K562 (cell line): Measurements from ENCODE around the gene VPS37B. TPM values are rescaled to one million over a fixed set of nuclear protein-coding genes. Genes with fewer than 3 reads are reported as not detected.

ENCODE experiments used
- ATAC-seq: fragments of 200-7000 bp; cut with Tn5 transposase; 3 replicates; pipeline ENCODE4 v1.9.1; 2020; ENCODE audit warnings: moderate library complexity
- BruUV-seq: library from RNA; stranded (reverse); fragments of 400-500 nt; replicated peaks from 2 replicates; lab custom pipeline; 2021; lab: Mats Ljungman, UMichigan
- CTCF ChIA-PET: fragments of 300-600 bp; formaldehyde crosslinking; extraction: SDS; loops from one replicate; lab custom pipeline; 2021; ENCODE audit warnings: low intra/inter-chr PET ratio; lab: Yijun Ruan, JAX
- POLR2A ChIA-PET: fragments of 300-600, 350-650 bp; sonication (Branson Sonifier 250); formaldehyde crosslinking; extraction: SDS; loops from one replicate; lab custom pipeline; 2021; ENCODE audit warnings: antibody characterized with exemption, inconsistent platforms; lab: Yijun Ruan, JAX
- DNase-seq, 4 experiments: peaks; one replicate each; pipeline versions ENCODE4 v3.0.0 to v3.0.0-alpha.2; 2011 to 2018; ENCODE audit warnings: low spot score in 3 of 4, mixed read lengths in 3 of 4; ENCODE audit errors: extremely low read depth in 1 of 4
- FAIRE-seq: peaks from 2 replicates; lab custom pipeline; 2011; peaks lifted over from hg19 to GRCh38; lab: Jason Lieb, UNC
- H2AFZ ChIP-seq: 2 replicates; pipeline ENCODE4 v1.6.0; 2011; ENCODE audit warnings: low read depth, low read length, control low read depth, inconsistent platforms
- H3K27ac ChIP-seq: fragments of 200-600 bp; 3 replicates; pipeline ENCODE4 v1.8.0; 2011; ENCODE audit warnings: low read depth, mild to moderate bottlenecking, control low read depth, inconsistent platforms, low read length, moderate library complexity, mixed read lengths; ENCODE audit errors: extremely low read depth
- H3K27me3 ChIP-seq, 2 experiments: fragments of 300-600 bp in 1 of 2; 2 replicates in 1 of 2; 3 replicates in 1 of 2; pipeline versions ENCODE4 v1.6.0 to v1.8.0; 2011; ENCODE audit warnings: inconsistent platforms in 2 of 2, low read length in 2 of 2, mild to moderate bottlenecking in 1 of 2, mixed read lengths in 1 of 2, moderate library complexity in 1 of 2; ENCODE audit not compliant: control insufficient read depth in 2 of 2, insufficient read depth in 2 of 2
- H3K36me3 ChIP-seq: fragments of 300-600 bp; 3 replicates; pipeline ENCODE4 v1.8.0; 2011; ENCODE audit warnings: mild to moderate bottlenecking, low read length, inconsistent platforms; ENCODE audit not compliant: control insufficient read depth, insufficient read depth
- H3K4me1 ChIP-seq, 2 experiments: fragments of 200-600 bp in 1 of 2; replicated peaks in 1 of 2; 2 replicates in 1 of 2; 3 replicates in 1 of 2; pipeline versions ENCODE4 v1.5.1 to v1.8.0; 2011; ENCODE audit warnings: inconsistent platforms in 2 of 2, low read length in 2 of 2, mild to moderate bottlenecking in 1 of 2, mixed read lengths in 1 of 2, moderate library complexity in 1 of 2; ENCODE audit not compliant: control insufficient read depth in 2 of 2, insufficient read depth in 2 of 2
- H3K4me2 ChIP-seq: 2 replicates; pipeline ENCODE4 v1.6.1; 2011; ENCODE audit warnings: low read length, control low read depth, inconsistent platforms, mixed read lengths; ENCODE audit not compliant: insufficient read depth
- H3K4me3 ChIP-seq: fragments of 200-600 bp; sonication (generic), shearing (Covaris generic); 2 replicates; pipeline ENCODE4 v1.5.1; 2016; ENCODE audit warnings: control low read depth, inconsistent platforms
- H3K79me2 ChIP-seq: fragments of 200-600 bp; 3 replicates; pipeline ENCODE4 v1.8.0; 2011; ENCODE audit warnings: low read length, inconsistent platforms; ENCODE audit not compliant: control insufficient read depth, insufficient read depth
- H3K9ac ChIP-seq, 2 experiments: 2 replicates each; pipeline versions ENCODE4 v1.6.0 to v1.6.1; 2011; ENCODE audit warnings: low read depth in 2 of 2, low read length in 2 of 2, control low read depth in 1 of 2, inconsistent platforms in 1 of 2, mild to moderate bottlenecking in 1 of 2, mixed read lengths in 1 of 2; ENCODE audit not compliant: insufficient read depth in 1 of 2
- H3K9me1 ChIP-seq: one replicate; pipeline ENCODE4 v1.6.0; 2011; ENCODE audit warnings: inconsistent platforms, mild to moderate bottlenecking, low read length, moderate library complexity; ENCODE audit not compliant: control insufficient read depth, insufficient read depth
- H3K9me3 ChIP-seq: replicated peaks from 2 replicates; pipeline ENCODE4 v1.5.1; 2011; ENCODE audit warnings: low read depth, low read length, inconsistent platforms; ENCODE audit not compliant: control insufficient read depth, insufficient read depth
- H4K20me1 ChIP-seq: replicated peaks from 2 replicates; pipeline ENCODE4 v1.6.1; 2011; ENCODE audit warnings: low read length, inconsistent platforms, mixed read lengths; ENCODE audit not compliant: control insufficient read depth, insufficient read depth
- CAMTA2 ChIP-seq: fragments of 250-450 bp; sonication (Bioruptor Pico); conservative IDR thresholded peaks from 2 replicates; pipeline ENCODE4 v1.5.1; 2022
- DACH1 ChIP-seq: fragments of 450-650 bp; IDR thresholded peaks from 2 replicates; pipeline ENCODE4 v1.6.1; 2018; ENCODE audit not compliant: partially characterized antibody
- E2F4 ChIP-seq: sonication (generic); formaldehyde crosslinking; IDR thresholded peaks from 2 replicates; pipeline ENCODE4 v1.8.0; 2022; ENCODE audit warnings: mild to moderate bottlenecking, low read depth, missing genetic modification reagents
- ESRRA ChIP-seq: fragments of 450-650 bp; IDR thresholded peaks from 2 replicates; pipeline ENCODE4 v1.6.1; 2014; ENCODE audit warnings: low read depth, mild to moderate bottlenecking, moderate library complexity, borderline replicate concordance
- KAT7 ChIP-seq: sonication (generic); formaldehyde crosslinking; IDR thresholded peaks from 2 replicates; pipeline ENCODE4 v1.8.0; 2022; ENCODE audit warnings: missing genetic modification reagents, mild to moderate bottlenecking, borderline replicate concordance
- SAP30 ChIP-seq: fragments of 200-600 bp; sonication (generic); IDR thresholded peaks from 2 replicates; pipeline ENCODE4 v1.6.1; 2012; ENCODE audit warnings: borderline replicate concordance, low read depth, mild to moderate bottlenecking, moderate library complexity, low read length, control low read depth, inconsistent platforms; ENCODE audit not compliant: insufficient read depth, poor library complexity, severe bottlenecking
- SIN3A ChIP-seq, 2 experiments: fragments of 150-350 bp in 1 of 2; IDR thresholded peaks; 2 replicates each; pipeline ENCODE4 v1.6.1; 2011 to 2016; ENCODE audit warnings: borderline replicate concordance in 2 of 2, low read depth in 2 of 2, low read length in 2 of 2, mild to moderate bottlenecking in 2 of 2, moderate library complexity in 2 of 2; ENCODE audit not compliant: control insufficient read depth in 1 of 2
- SIRT6 ChIP-seq: IDR thresholded peaks from one replicate; pipeline ENCODE4 v1.6.1; 2012; ENCODE audit warnings: low read depth, mild to moderate bottlenecking, control low read depth, inconsistent platforms, low read length, moderate library complexity
- ZBTB11 ChIP-seq, 3 experiments: fragments of 200-800 bp in 1 of 3; fragments of 250-450 bp in 1 of 3; fragments of 450-650 bp in 1 of 3; sonication (Bioruptor Pico) in 1 of 3; sonication (Bioruptor generic) in 1 of 3; formaldehyde crosslinking in 1 of 3; IDR thresholded peaks; 2 replicates each; pipeline versions ENCODE4 v1.6.1 to v1.8.0; 2016 to 2022; ENCODE audit warnings: mild to moderate bottlenecking in 2 of 3, missing genetic modification characterization in 2 of 3, missing compliant biosample characterization in 1 of 3, moderate library complexity in 1 of 3
- ZNF324 ChIP-seq: fragments of 250-450 bp; sonication (Bioruptor Pico); IDR thresholded peaks from 2 replicates; pipeline ENCODE4 v1.4.0; 2020; ENCODE audit warnings: mild to moderate bottlenecking
- WGBS: fragments of 100-300 bp; shearing (Covaris generic); methylation state at CpG from one replicate; pipeline ENCODE4 v1.1.6; 2016; ENCODE audit warnings: low coverage, mixed read lengths; ENCODE audit not compliant: insufficient coverage; ENCODE audit errors: missing lambda C conversion rate; 5-methylcytosine and 5-hydroxymethylcytosine counted together
- in situ Hi-C: fragments of 300-500 bp; cut with MboI; formaldehyde crosslinking; loops from 4 replicates; pipeline ENCODE4 v1.15.0; 2018; ENCODE audit warnings: inconsistent platforms, mixed read lengths
- intact Hi-C: fragments of 100-400 bp; cut with micrococcal nuclease; formaldehyde crosslinking; loops from 2 replicates; pipeline ENCODE4 v1.14.2; 2022
- polyA plus RNA-seq, 8 experiments: library from polyadenylated mRNA; depleted of rRNA in 4 of 8; stranded (reverse) in 5 of 8; unstranded in 3 of 8; fragments of >200 nt; fragmentation: Nextera tagmentation in 2 of 8; fragmentation: Illumina TruSeq in 1 of 8; extraction: Ambion mirVana in 2 of 8; extraction: Trizol in 1 of 8; gene quantifications; 2 replicates each; pipeline versions ENCODE4 v1.2.1 to v1.2.3, GENCODE V29; 2011 to 2014; ENCODE audit warnings: inconsistent platforms in 1 of 8, missing spikeins in 1 of 8
- total RNA-seq, 7 experiments: library from RNA; depleted of rRNA in 6 of 7; stranded (reverse); fragments of >200 nt in 6 of 7; fragmentation: Illumina TruSeq in 2 of 7; extraction: Trizol in 2 of 7; gene quantifications; 2 replicates each; pipeline versions ENCODE4 v1.2.1 to v1.2.3, GENCODE V29; 2011 to 2021; ENCODE audit warnings: low replicate concordance in 1 of 7

Gene VPS37B
- total and polyA plus RNA-seq, 9 of the 15 experiments (the other 6 are each of a cell fraction or from before 2014, with no cell fraction given) = 0.28 to 37.4 (median 17.9) TPM

GRCh38 chr12:122929812-122930211 lies 33.9 kb upstream of the VPS37B start (continued):
- TF ChIP-seq CAMTA2 (no peak), SIRT6 (no peak), KAT7 (CRISPR knock-in tag) (no peak)
- TF ChIP-seq, all 486 proteins: peak for 0

- POLR2A ChIA-PET = interaction anchor here (0.6 kb wide), 1 partner anchor 12 kb away, joined by 3 read pairs; no protein-coding TSS in a partner anchor
- intact Hi-C loops (no loop called here), in situ Hi-C loops (no loop called here)
- no peak for ATAC-seq
- H3K36me3 ChIP-seq = no peaks in the 10 kb centered on the region; the same call in 2 of the 3 replicates
- H3K9ac ChIP-seq = no peak overlapping the region
- CTCF ChIA-PET = no interaction called here
- TF ChIP-seq ZNF324 (CRISPR knock-in tag) (no peak), ESRRA (no peak), ZBTB11 (CRISPR knock-in tag; IDR thresholded peaks at IDR 0.05) (no peak), SAP30 (no peak), SIN3A (IDR thresholded peaks at IDR 0.05; ENCODE audit: borderline replicate concordance in 2 of 2, control insufficient read depth in 1 of 2, low read depth in 2 of 2, low read length in 2 of 2) (no peak), DACH1 (no peak), E2F4 (no peak)
- peaks cover 0 to 9% of the 10 kb centered on the region in 2 experiments; a peak in 1 of 5 replicates for H3K4me1 ChIP-seq
- no peaks in the 10 kb centered on the region for H3K9me1 ChIP-seq
- 82% methylated on average over 9 of the region's 14 CpGs for WGBS
- no peak overlapping the region for H3K4me3 ChIP-seq
- no peak overlapping the region for H3K27ac ChIP-seq
- no peak overlapping the region for H3K4me2 ChIP-seq
- no peaks in the 10 kb centered on the region for H3K27me3 ChIP-seq
- H4K20me1 ChIP-seq = no peaks in the 10 kb centered on the region
- H3K9me3 ChIP-seq = no peaks in the 10 kb centered on the region
- H3K79me2 ChIP-seq = no peaks in the 10 kb centered on the region
- H2AFZ ChIP-seq = no peak overlapping the region
- DNase-seq = no peak
- no peak for FAIRE-seq
- no TSS peak for BruUV-seq
These were observed 33.2 kb upstream of the VPS37B start for GRCh38 chr12:122929148-122929538.
